HEK293 (cell line): ENCODE data around the gene RETN.

ENCODE experiments used
- CTCF ChIA-PET: fragments of 350-600 bp; formaldehyde crosslinking; extraction: SDS; loops from one replicate; lab custom pipeline; 2021; ENCODE audit warnings: antibody characterized with exemption; lab: Yijun Ruan, JAX
- POLR2A ChIA-PET: fragments of 300-600 bp; formaldehyde crosslinking; extraction: SDS; loops from one replicate; lab custom pipeline; 2020; ENCODE audit warnings: antibody characterized with exemption, inconsistent platforms; lab: Yijun Ruan, JAX
- H3K27ac ChIP-seq: fragments of 200-500 bp; sonication (Bioruptor generic); 2 replicates; pipeline ENCODE4 v1.5.1; 2014; ENCODE audit warnings: low read depth, low read length, control low read depth, inconsistent platforms; ENCODE audit errors: extremely low read depth
- H3K36me3 ChIP-seq, 2 experiments: fragments of 200-500 bp in 1 of 2; sonication (Bioruptor generic) in 1 of 2; 1 replicate in 1 of 2; 2 replicates in 1 of 2; pipeline ENCODE4 v1.5.1; 2014 to 2017; ENCODE audit warnings: inconsistent platforms in 2 of 2, low read length in 2 of 2; ENCODE audit not compliant: control insufficient read depth in 2 of 2, insufficient read depth in 1 of 2
- H3K4me1 ChIP-seq: fragments of 200-500 bp; sonication (Bioruptor generic); 2 replicates; pipeline ENCODE4 v1.5.1; 2014; ENCODE audit warnings: mild to moderate bottlenecking, low read length, inconsistent platforms; ENCODE audit not compliant: control insufficient read depth, insufficient read depth
- H3K4me3 ChIP-seq: 2 replicates; pipeline ENCODE4 v1.5.1; 2011; ENCODE audit warnings: low read depth, mild to moderate bottlenecking, control low read depth, low read length, moderate library complexity
- H3K9me3 ChIP-seq: fragments of 200-500 bp; sonication (Bioruptor generic); 2 replicates; pipeline ENCODE4 v1.5.1; 2014; ENCODE audit warnings: low read depth, low read length, inconsistent platforms; ENCODE audit not compliant: control insufficient read depth, insufficient read depth
- FEZF1 ChIP-seq: fragments of 450-650 bp; formaldehyde crosslinking; IDR thresholded peaks from 2 replicates; pipeline ENCODE4 v1.5.1; 2016; ENCODE audit warnings: missing biosample characterization, missing genetic modification characterization
- GLIS2 ChIP-seq: fragments of 450-650 bp; formaldehyde crosslinking; IDR thresholded peaks from 2 replicates; pipeline ENCODE4 v1.5.1; 2016; ENCODE audit warnings: missing biosample characterization, missing genetic modification characterization
- KLF8 ChIP-seq: fragments of 450-650 bp; formaldehyde crosslinking; IDR thresholded peaks from 2 replicates; pipeline ENCODE4 v1.5.1; 2016; ENCODE audit warnings: missing biosample characterization, missing genetic modification characterization
- SCRT2 ChIP-seq: fragments of 450-650 bp; formaldehyde crosslinking; IDR thresholded peaks from 2 replicates; pipeline ENCODE4 v1.5.1; 2016; ENCODE audit warnings: missing biosample characterization, missing genetic modification characterization
- SP7 ChIP-seq: fragments of 450-650 bp; formaldehyde crosslinking; IDR thresholded peaks from 2 replicates; pipeline ENCODE4 v1.5.1; 2016; ENCODE audit warnings: missing biosample characterization, missing genetic modification characterization
- ZBTB10 ChIP-seq: fragments of 450-650 bp; formaldehyde crosslinking; IDR thresholded peaks from 2 replicates; pipeline ENCODE4 v1.5.1; 2016; ENCODE audit warnings: missing biosample characterization, missing genetic modification characterization
- ZFP37 ChIP-seq: fragments of 450-650 bp; formaldehyde crosslinking; IDR thresholded peaks from 2 replicates; pipeline ENCODE4 v1.5.1; 2016; ENCODE audit warnings: missing biosample characterization, missing genetic modification characterization
- ZNF202 ChIP-seq: fragments of 450-650 bp; formaldehyde crosslinking; IDR thresholded peaks from 2 replicates; pipeline ENCODE4 v1.5.1; 2016; ENCODE audit warnings: missing biosample characterization, missing genetic modification characterization, borderline replicate concordance
- ZNF239 ChIP-seq: fragments of 450-650 bp; formaldehyde crosslinking; IDR thresholded peaks from 2 replicates; pipeline ENCODE4 v1.5.1; 2016; ENCODE audit warnings: missing biosample characterization, missing genetic modification characterization
- ZNF341 ChIP-seq: fragments of 450-650 bp; formaldehyde crosslinking; IDR thresholded peaks from 2 replicates; pipeline ENCODE4; 2016; ENCODE audit warnings: low read depth, missing biosample characterization, missing genetic modification characterization
- ZNF48 ChIP-seq: fragments of 450-650 bp; formaldehyde crosslinking; IDR thresholded peaks from 2 replicates; pipeline ENCODE4 v1.5.1; 2016; ENCODE audit warnings: missing biosample characterization, missing genetic modification characterization
- ZNF529 ChIP-seq: fragments of 450-650 bp; formaldehyde crosslinking; IDR thresholded peaks from 2 replicates; pipeline ENCODE4 v1.5.1; 2017; ENCODE audit warnings: missing genetic modification characterization, missing biosample characterization; ENCODE audit not compliant: insufficient replicate concordance
- ZNF621 ChIP-seq: fragments of 450-650 bp; formaldehyde crosslinking; IDR thresholded peaks from 2 replicates; pipeline ENCODE4 v1.5.1; 2017; ENCODE audit warnings: missing biosample characterization, missing genetic modification characterization
- ZNF792 ChIP-seq: fragments of 450-650 bp; formaldehyde crosslinking; IDR thresholded peaks from 2 replicates; pipeline ENCODE4 v1.5.1; 2016; ENCODE audit warnings: missing biosample characterization, missing genetic modification characterization
- TF ChIP-seq, protein P1 (sequence below): IDR thresholded peaks from 2 replicates; pipeline ENCODE4 v1.6.1; 2011; ENCODE audit warnings: mild to moderate bottlenecking, low read depth, low read length, borderline replicate concordance

RETN gene

GRCh38 chr19:7668842-7669241, at the start of gene RETN:
Gene RETN, plus strand, starts transcription at chr19:7669049. Its CDS starts 278 bp downstream, at chr19:7669327.
- H3K9me3 ChIP-seq = no peaks in the 10 kb centered on the region
- CTCF ChIA-PET = interaction anchor here (1.4 kb wide), 1 partner anchor 12 kb away, joined by 5 read pairs; the partner anchor contains the start of gene TRAPPC5
- H3K27ac ChIP-seq = no peak within 1 kb of the TSS
- TF ChIP-seq ZNF48 (tag by site-specific recombination) = no peak
- no peak for TF ChIP-seq SP7
- no peak for TF ChIP-seq SCRT2 (tag by site-specific recombination)
- no peak for TF ChIP-seq ZNF621
- no peak within 1 kb of the TSS for H3K4me3 ChIP-seq
- H3K4me1 ChIP-seq = no peaks in the 10 kb centered on the region
- no peaks in the 10 kb centered on the region for H3K36me3 ChIP-seq
- POLR2A ChIA-PET = interaction anchor here (1.1 kb wide), 1 partner anchor 12 kb away, joined by 4 read pairs; the partner anchor contains the start of gene TRAPPC5

- H3K36me3 ChIP-seq = peaks cover 0 to 82% of the 10 kb centered on the region in 2 experiments; a peak in 2 of 3 replicates
- peak; percentile 83 for TF ChIP-seq ZNF341 (tag by site-specific recombination)
- no peak for TF ChIP-seq ZFP37 (tag by site-specific recombination)
- no peak for TF ChIP-seq FEZF1 (tag by site-specific recombination)
- no peak for TF ChIP-seq ZBTB10 (tag by site-specific recombination)
- TF ChIP-seq KLF8 (tag by site-specific recombination) = peak; percentile 15; the same call in 1 of the 2 replicates
- TF ChIP-seq ZNF792 (tag by site-specific recombination) = no peak
- TF ChIP-seq, protein P1, sequence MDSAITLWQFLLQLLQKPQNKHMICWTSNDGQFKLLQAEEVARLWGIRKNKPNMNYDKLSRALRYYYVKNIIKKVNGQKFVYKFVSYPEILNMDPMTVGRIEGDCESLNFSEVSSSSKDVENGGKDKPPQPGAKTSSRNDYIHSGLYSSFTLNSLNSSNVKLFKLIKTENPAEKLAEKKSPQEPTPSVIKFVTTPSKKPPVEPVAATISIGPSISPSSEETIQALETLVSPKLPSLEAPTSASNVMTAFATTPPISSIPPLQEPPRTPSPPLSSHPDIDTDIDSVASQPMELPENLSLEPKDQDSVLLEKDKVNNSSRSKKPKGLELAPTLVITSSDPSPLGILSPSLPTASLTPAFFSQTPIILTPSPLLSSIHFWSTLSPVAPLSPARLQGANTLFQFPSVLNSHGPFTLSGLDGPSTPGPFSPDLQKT = no peak
- no peak for TF ChIP-seq ZNF529 (tag by site-specific recombination)
- no peak for TF ChIP-seq ZNF202
- TF ChIP-seq ZNF239 (tag by site-specific recombination) = no peak
- TF ChIP-seq GLIS2 = 0 out of 2 replicates have a peak, but pooled peaks have one; percentile 23
- TF ChIP-seq, all 188 proteins: peak for 3
Measured at GRCh38 chr19:7619671-7620441, 49.0 kb upstream of the RETN start.

More at GRCh38 chr19:7619671-7620441, 49.0 kb upstream of the RETN start:
- ChIA-PET CTCF (interaction anchor here (0.6 to 1.8 kb wide), 3 partner anchors 52 to 1931 kb away, joined by 3 to 6 read pairs (median 3); no protein-coding TSS in a partner anchor), POLR2A (interaction anchor here (0.6 to 2.0 kb wide), 4 partner anchors 10 to 23 kb away, joined by 3 to 14 read pairs (median 4); partner anchors contain the start of genes PET100 and XAB2)
- Histone ChIP-seq H3K4me1 (no peaks in the 10 kb centered on the region; the same call in 1 of the 2 replicates), H3K4me3 (no peak overlapping the region), H3K27ac (no peak overlapping the region), H3K9me3 (no peaks in the 10 kb centered on the region)
